Neural cell (in vitro differentiated cells): ENCODE results near the gene PRELID1. TPM values are rescaled to one million over a fixed set of nuclear protein-coding genes. Genes with fewer than 3 reads are reported as not detected.

Source experiments
- H2AFZ ChIP-seq: fragments of 200-600, 300-800 bp; sonication (generic), shearing (Covaris generic); 2 replicates; pipeline ENCODE4 v1.6.0; 2014; ENCODE audit warnings: low read depth, mild to moderate bottlenecking, antibody characterized with exemption, low read length, moderate library complexity
- H3F3A ChIP-seq: fragments of 200-600 bp; shearing (Covaris generic); 2 replicates; pipeline ENCODE4 v1.6.1; 2016; ENCODE audit warnings: mild to moderate bottlenecking, moderate library complexity, mixed read lengths, antibody characterized with exemption, low read length; ENCODE audit not compliant: insufficient read depth, poor library complexity, severe bottlenecking
- H3K27ac ChIP-seq: fragments of 200-600, 300-800 bp; sonication (generic), shearing (Covaris generic); 2 replicates; pipeline ENCODE4 v1.5.1; 2014; ENCODE audit warnings: mild to moderate bottlenecking, low read length, moderate library complexity
- H3K27me3 ChIP-seq: fragments of 300-800, 200-600 bp; sonication (generic), shearing (Covaris generic); 2 replicates; pipeline ENCODE4 v1.6.0; 2014; ENCODE audit warnings: mild to moderate bottlenecking, low read depth, low read length, moderate library complexity; ENCODE audit not compliant: insufficient read depth
- H3K36me3 ChIP-seq: fragments of 300-800, 200-600 bp; sonication (generic), shearing (Covaris generic); 2 replicates; pipeline ENCODE4 v1.5.1; 2014; ENCODE audit warnings: mild to moderate bottlenecking, antibody characterized with exemption, low read length, moderate library complexity; ENCODE audit not compliant: insufficient read depth
- H3K4me2 ChIP-seq: fragments of 300-800, 200-600 bp; sonication (generic), shearing (Covaris generic); 2 replicates; pipeline ENCODE4 v1.6.0; 2014; ENCODE audit warnings: mild to moderate bottlenecking, low read length
- H3K4me3 ChIP-seq: fragments of 300-800, 200-600 bp; sonication (generic), shearing (Covaris generic); 2 replicates; pipeline ENCODE4 v1.5.1; 2014; ENCODE audit warnings: mild to moderate bottlenecking, low read length, moderate library complexity
- H3K79me2 ChIP-seq: fragments of 200-600 bp; shearing (Covaris generic); replicated peaks from 2 replicates; pipeline ENCODE4 v1.6.0; 2014; ENCODE audit warnings: mild to moderate bottlenecking, low read length, moderate library complexity; ENCODE audit not compliant: insufficient read depth
- H3K9ac ChIP-seq: fragments of 300-800, 200-600 bp; sonication (generic), shearing (Covaris generic); 2 replicates; pipeline ENCODE4 v1.6.1; 2016; ENCODE audit warnings: mild to moderate bottlenecking, low read length, mixed read lengths
- H3K9me2 ChIP-seq: fragments of 200-600 bp; shearing (Covaris generic); 2 replicates; pipeline ENCODE4 v1.6.1; 2016; ENCODE audit warnings: mild to moderate bottlenecking, low read length, mixed read lengths; ENCODE audit not compliant: insufficient read depth
- H3K9me3 ChIP-seq: fragments of 200-600, 300-800 bp; sonication (generic), shearing (Covaris generic); 2 replicates; pipeline ENCODE4 v1.6.1; 2016; ENCODE audit warnings: mild to moderate bottlenecking, mixed run types, low read length, moderate library complexity, mixed read lengths
- H4K20me1 ChIP-seq: fragments of 200-600 bp; shearing (Covaris generic); 2 replicates; pipeline ENCODE4 v1.6.1; 2016; ENCODE audit warnings: mild to moderate bottlenecking, mixed run types; ENCODE audit not compliant: insufficient read depth
- EP300 ChIP-seq: fragments of 450-650 bp; conservative IDR thresholded peaks from 2 replicates; pipeline ENCODE4 v1.6.1; 2014; ENCODE audit warnings: antibody characterized with exemption, mild to moderate bottlenecking, moderate library complexity; ENCODE audit not compliant: poor library complexity, severe bottlenecking
- EZH2 ChIP-seq: fragments of 200-600, 300-800 bp; shearing (Covaris generic), sonication (generic); IDR thresholded peaks from 2 replicates; pipeline ENCODE4 v1.6.1; 2014; ENCODE audit warnings: antibody characterized with exemption, low read length, borderline replicate concordance, mild to moderate bottlenecking; ENCODE audit not compliant: insufficient read depth, poor library complexity, severe bottlenecking
- MXI1 ChIP-seq: fragments of 450-650 bp; conservative IDR thresholded peaks from 2 replicates; pipeline ENCODE4 v1.6.1; 2014; ENCODE audit warnings: antibody characterized with exemption, mild to moderate bottlenecking; ENCODE audit not compliant: poor library complexity, severe bottlenecking
- POLR2AphosphoS5 ChIP-seq: IDR thresholded peaks from 2 replicates; pipeline ENCODE4 v1.6.1; 2012
- RAD21 ChIP-seq: fragments of 450-650 bp; conservative IDR thresholded peaks from 2 replicates; pipeline ENCODE4 v1.6.1; 2014; ENCODE audit warnings: antibody characterized with exemption, mild to moderate bottlenecking, moderate library complexity
- REST ChIP-seq: IDR thresholded peaks from 2 replicates; pipeline ENCODE4 v1.6.1; 2012; ENCODE audit warnings: borderline replicate concordance
- SMC3 ChIP-seq: fragments of 450-650 bp; conservative IDR thresholded peaks from 2 replicates; pipeline ENCODE4 v1.6.1; 2014; ENCODE audit warnings: antibody characterized with exemption, mild to moderate bottlenecking, moderate library complexity; ENCODE audit not compliant: poor library complexity
- TAF1 ChIP-seq: IDR thresholded peaks from 2 replicates; pipeline ENCODE4 v1.6.1; 2012; ENCODE audit warnings: low read depth
- polyA plus RNA-seq: library from polyadenylated mRNA; depleted of rRNA; stranded (reverse); fragments of >200 nt; gene quantifications from 2 replicates; pipeline ENCODE4 v1.2.3, GENCODE V29; 2014
- TF ChIP-seq, protein P1 (sequence below): fragments of 450-650 bp; IDR thresholded peaks from 2 replicates; pipeline ENCODE4 v1.5.1; 2014; ENCODE audit warnings: antibody characterized with exemption, mild to moderate bottlenecking, moderate library complexity; ENCODE audit not compliant: poor library complexity, severe bottlenecking

Gene PRELID1
- polyA plus RNA-seq, 1 donor from 2014 or later = 133 TPM

GRCh38 chr5:177288191-177288590 is 15.4 kb upstream of the PRELID1 start:
- H3K9ac ChIP-seq = no peak overlapping the region
- H3K27ac ChIP-seq = no peak overlapping the region
- no peaks in the 10 kb centered on the region for H3K9me3 ChIP-seq
- no peaks in the 10 kb centered on the region for H3K79me2 ChIP-seq
- no peaks in the 10 kb centered on the region for H3K9me2 ChIP-seq
- no peak overlapping the region for H3K4me2 ChIP-seq
- H2AFZ ChIP-seq = no peak overlapping the region
- H4K20me1 ChIP-seq = no peaks in the 10 kb centered on the region
- TF ChIP-seq POLR2AphosphoS5 (no peak), MXI1 (no peak), TAF1 (no peak), EZH2 (no peak)
- TF ChIP-seq, protein P1, sequence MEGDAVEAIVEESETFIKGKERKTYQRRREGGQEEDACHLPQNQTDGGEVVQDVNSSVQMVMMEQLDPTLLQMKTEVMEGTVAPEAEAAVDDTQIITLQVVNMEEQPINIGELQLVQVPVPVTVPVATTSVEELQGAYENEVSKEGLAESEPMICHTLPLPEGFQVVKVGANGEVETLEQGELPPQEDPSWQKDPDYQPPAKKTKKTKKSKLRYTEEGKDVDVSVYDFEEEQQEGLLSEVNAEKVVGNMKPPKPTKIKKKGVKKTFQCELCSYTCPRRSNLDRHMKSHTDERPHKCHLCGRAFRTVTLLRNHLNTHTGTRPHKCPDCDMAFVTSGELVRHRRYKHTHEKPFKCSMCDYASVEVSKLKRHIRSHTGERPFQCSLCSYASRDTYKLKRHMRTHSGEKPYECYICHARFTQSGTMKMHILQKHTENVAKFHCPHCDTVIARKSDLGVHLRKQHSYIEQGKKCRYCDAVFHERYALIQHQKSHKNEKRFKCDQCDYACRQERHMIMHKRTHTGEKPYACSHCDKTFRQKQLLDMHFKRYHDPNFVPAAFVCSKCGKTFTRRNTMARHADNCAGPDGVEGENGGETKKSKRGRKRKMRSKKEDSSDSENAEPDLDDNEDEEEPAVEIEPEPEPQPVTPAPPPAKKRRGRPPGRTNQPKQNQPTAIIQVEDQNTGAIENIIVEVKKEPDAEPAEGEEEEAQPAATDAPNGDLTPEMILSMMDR = no peak
- H3K36me3 ChIP-seq = no peaks in the 10 kb centered on the region
- H3F3A ChIP-seq = no peaks in the 10 kb centered on the region
- no peak overlapping the region for H3K4me3 ChIP-seq
- H3K27me3 ChIP-seq = no peaks in the 10 kb centered on the region

- H3K79me2 ChIP-seq = no peaks in the 10 kb centered on the region
- no peaks in the 10 kb centered on the region for H3K9me3 ChIP-seq
- H3K27ac ChIP-seq = no peak overlapping the region
- no peaks in the 10 kb centered on the region for H3K36me3 ChIP-seq
- no peaks in the 10 kb centered on the region for H3F3A ChIP-seq
- H3K27me3 ChIP-seq = no peaks in the 10 kb centered on the region
- no peak overlapping the region for H3K9ac ChIP-seq
- TF ChIP-seq, protein P1 = no peak
- no peak for TF ChIP-seq TAF1
- no peak for TF ChIP-seq POLR2AphosphoS5
- TF ChIP-seq SMC3 = no peak
- no peak for TF ChIP-seq EZH2
- TF ChIP-seq REST = no peak
- no peak for TF ChIP-seq EP300
- no peak for TF ChIP-seq MXI1
- no peak for TF ChIP-seq RAD21
- H3K4me2 ChIP-seq = no peak overlapping the region
- H2AFZ ChIP-seq = no peak overlapping the region
- no peaks in the 10 kb centered on the region for H4K20me1 ChIP-seq
- no peaks in the 10 kb centered on the region for H3K9me2 ChIP-seq
- no peak overlapping the region for H3K4me3 ChIP-seq
Observed at GRCh38 chr5:177290816-177291596, 12.6 kb upstream of the PRELID1 start.
